Upper lobe of left lung (tissue), 6 donors: Measurements from ENCODE around the gene TMEM74B. TPM values are rescaled to one million over a fixed set of nuclear protein-coding genes. Genes with fewer than 3 reads are reported as not detected.

Experiments
- ATAC-seq, 2 donors: fragments of 200-7000 bp; cut with Tn5 transposase; one replicate each; pipeline ENCODE4 v1.9.1; 2022; ENCODE audit warnings: mild to moderate bottlenecking in 2 of 2, moderate library complexity in 2 of 2; ENCODE audit not compliant: low FRiP score in 2 of 2
- DNase-seq, 2 donors: peaks; one replicate each; pipeline ENCODE4 v3.0.0-alpha.2; 2019 to 2020
- H3K27ac ChIP-seq, 4 donors: fragments of 200-600 bp; sonication (generic); one replicate each; pipeline ENCODE4 v1.5.1; 2016 to 2019
- H3K27me3 ChIP-seq, 4 donors: fragments of 200-600 bp; sonication (generic); one replicate each; pipeline ENCODE4 v1.5.1; 2017 to 2019
- H3K36me3 ChIP-seq, 4 donors: fragments of 200-600 bp; sonication (generic); one replicate each; pipeline ENCODE4 v1.5.1; 2016 to 2019
- H3K4me1 ChIP-seq, 4 donors: fragments of 200-600 bp; sonication (generic); one replicate each; pipeline ENCODE4 v1.5.1; 2018 to 2019
- H3K4me3 ChIP-seq, 4 donors: fragments of 200-600 bp; sonication (generic); one replicate each; pipeline ENCODE4 v1.5.1; 2017 to 2019; ENCODE audit warnings: mild to moderate bottlenecking in 2 of 4, moderate library complexity in 1 of 4
- H3K9me3 ChIP-seq, 4 donors: fragments of 200-600 bp; sonication (generic); one replicate each; pipeline ENCODE4 v1.5.1; 2018 to 2019
- EP300 ChIP-seq, 4 donors: sonication (generic); formaldehyde crosslinking; IDR thresholded peaks; one replicate each; pipeline ENCODE4 v1.5.1; 2017; ENCODE audit warnings: antibody characterized with exemption in 4 of 4, control low read depth in 2 of 4
- POLR2A ChIP-seq, 4 donors: fragments of 450-650 bp; IDR thresholded peaks; one replicate each; pipeline ENCODE4 v1.5.1; 2016 to 2017; ENCODE audit warnings: antibody characterized with exemption in 4 of 4, mild to moderate bottlenecking in 2 of 4
- POLR2AphosphoS5 ChIP-seq, 2 donors: sonication (generic); formaldehyde crosslinking; IDR thresholded peaks; one replicate each; pipeline ENCODE4 v1.5.1; 2017; ENCODE audit warnings: antibody characterized with exemption in 2 of 2
- WGBS, 2 donors: methylation state at CpG; one replicate each; pipeline ENCODE4 v1.1.5; 2017 to 2018; 5-methylcytosine and 5-hydroxymethylcytosine counted together
- total RNA-seq, 6 donors: library from RNA; depleted of rRNA in 4 of 6; stranded (reverse); fragments of >200 nt in 4 of 6; gene quantifications; one replicate each; pipeline versions ENCODE4 v1.1.0 to v1.2.1, GENCODE V29; 2016 to 2021
- TF ChIP-seq, protein P1 (sequence below), 6 experiments: fragments of 450-650 bp in 4 of 6; fragments of 200-600 bp in 2 of 6; sonication (generic) in 2 of 6; IDR thresholded peaks; one replicate each; pipeline ENCODE4 v1.5.1; 2016 to 2019; ENCODE audit warnings: antibody characterized with exemption in 6 of 6
- donor health status: DM: no; HTN: no; CAD: no; lungs with moderate emphysema.
- donor health status: DM: no; HTN: yes; CAD: no; lungs with severe emphysema.

Gene TMEM74B
- total RNA-seq, 6 donors from 2014 or later = 9.3 to 85.9 (median 11.5) TPM

DNA sequence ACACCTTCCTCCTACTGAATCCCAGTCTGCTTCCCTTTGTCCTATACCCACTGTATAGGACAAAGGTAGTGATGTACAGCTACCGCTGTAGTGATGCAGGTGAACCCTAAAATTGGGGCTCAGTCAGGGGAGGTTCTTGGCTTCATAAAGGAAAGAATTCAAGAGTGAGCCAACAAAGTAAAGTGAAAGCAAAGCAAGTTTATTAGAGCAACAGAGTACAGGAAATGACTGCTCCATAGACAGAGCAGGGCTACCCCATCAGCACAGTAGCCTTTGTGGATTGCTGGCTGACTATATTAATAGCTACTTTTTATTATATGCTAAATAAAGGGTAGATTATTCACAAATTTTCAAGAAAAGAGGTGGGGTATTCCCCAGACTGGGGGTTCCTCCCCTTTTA, 15.2 kb upstream of the TMEM74B start:
- Histone ChIP-seq H3K9me3 (no peaks in the 10 kb centered on the region), H3K4me1 (peaks cover 0 to 11% (median 9%) of the 10 kb centered on the region in 4 donors), H3K4me3 (no peak overlapping the region), H3K27ac (peak overlapping the region; percentile 60 to 77 (median 64)), H3K36me3 (no peaks in the 10 kb centered on the region), H3K27me3 (no peaks in the 10 kb centered on the region)
- TF ChIP-seq, protein P1, sequence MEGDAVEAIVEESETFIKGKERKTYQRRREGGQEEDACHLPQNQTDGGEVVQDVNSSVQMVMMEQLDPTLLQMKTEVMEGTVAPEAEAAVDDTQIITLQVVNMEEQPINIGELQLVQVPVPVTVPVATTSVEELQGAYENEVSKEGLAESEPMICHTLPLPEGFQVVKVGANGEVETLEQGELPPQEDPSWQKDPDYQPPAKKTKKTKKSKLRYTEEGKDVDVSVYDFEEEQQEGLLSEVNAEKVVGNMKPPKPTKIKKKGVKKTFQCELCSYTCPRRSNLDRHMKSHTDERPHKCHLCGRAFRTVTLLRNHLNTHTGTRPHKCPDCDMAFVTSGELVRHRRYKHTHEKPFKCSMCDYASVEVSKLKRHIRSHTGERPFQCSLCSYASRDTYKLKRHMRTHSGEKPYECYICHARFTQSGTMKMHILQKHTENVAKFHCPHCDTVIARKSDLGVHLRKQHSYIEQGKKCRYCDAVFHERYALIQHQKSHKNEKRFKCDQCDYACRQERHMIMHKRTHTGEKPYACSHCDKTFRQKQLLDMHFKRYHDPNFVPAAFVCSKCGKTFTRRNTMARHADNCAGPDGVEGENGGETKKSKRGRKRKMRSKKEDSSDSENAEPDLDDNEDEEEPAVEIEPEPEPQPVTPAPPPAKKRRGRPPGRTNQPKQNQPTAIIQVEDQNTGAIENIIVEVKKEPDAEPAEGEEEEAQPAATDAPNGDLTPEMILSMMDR (IDR thresholded peaks at IDR 0.05) = no peak
- TF ChIP-seq POLR2A (IDR thresholded peaks at IDR 0.05) (no peak), EP300 (IDR thresholded peaks at IDR 0.05) (no peak), POLR2AphosphoS5 (IDR thresholded peaks at IDR 0.05) (no peak)
- ATAC-seq = no peak
- no peak for DNase-seq
- 85 to 94% methylated on average over 1 of the region's 1 CpG for WGBS, 2 donors

DNA sequence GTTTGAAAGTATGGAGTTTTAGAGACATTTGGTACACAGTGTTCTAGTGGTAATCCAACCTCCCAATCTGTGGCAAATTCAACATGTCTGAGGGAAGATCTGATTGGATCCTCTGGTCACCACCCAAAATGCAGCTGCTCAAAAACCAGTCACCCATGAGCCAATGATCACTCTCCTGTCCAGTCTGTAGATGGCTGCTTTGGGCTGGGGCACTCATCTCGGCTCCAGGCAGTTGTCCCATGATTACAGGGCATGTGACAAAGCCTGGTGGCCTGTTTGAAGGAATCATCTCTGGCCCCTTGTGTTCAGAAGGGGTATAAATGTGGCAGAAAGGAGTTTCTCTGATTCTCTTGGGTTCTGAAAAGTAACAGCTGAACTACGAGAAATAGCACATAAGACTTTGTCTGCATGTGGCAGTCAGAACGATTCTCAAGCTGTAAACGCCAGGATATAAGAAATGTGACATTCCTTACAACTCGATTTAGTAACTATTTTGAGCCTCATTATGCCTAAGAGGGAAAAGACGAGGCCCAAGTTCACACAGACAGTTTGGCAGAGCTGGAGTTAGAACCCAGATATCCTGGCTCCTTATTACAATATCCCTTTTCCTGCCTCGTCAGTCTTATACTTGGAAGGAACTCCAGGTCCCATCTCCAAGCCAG, 14.6 kb upstream of the TMEM74B start:
- H3K27me3 ChIP-seq = no peaks in the 10 kb centered on the region
- no peaks in the 10 kb centered on the region for H3K9me3 ChIP-seq
- TF ChIP-seq POLR2A (IDR thresholded peaks at IDR 0.05) (no peak), EP300 (IDR thresholded peaks at IDR 0.05) (no peak), POLR2AphosphoS5 (IDR thresholded peaks at IDR 0.05) (no peak)
- TF ChIP-seq, protein P1 (IDR thresholded peaks at IDR 0.05) = no peak
- peaks cover 0 to 11% (median 9%) of the 10 kb centered on the region in 4 donors for H3K4me1 ChIP-seq
- no peaks in the 10 kb centered on the region for H3K36me3 ChIP-seq
- H3K4me3 ChIP-seq = no peak overlapping the region
- DNase-seq = no peak
- WGBS, 2 donors = 70 to 71% methylated on average over 7 of the region's 7 CpGs
- peak overlapping the region; percentile 60 to 77 (median 64) for H3K27ac ChIP-seq
- ATAC-seq = no peak

DNA sequence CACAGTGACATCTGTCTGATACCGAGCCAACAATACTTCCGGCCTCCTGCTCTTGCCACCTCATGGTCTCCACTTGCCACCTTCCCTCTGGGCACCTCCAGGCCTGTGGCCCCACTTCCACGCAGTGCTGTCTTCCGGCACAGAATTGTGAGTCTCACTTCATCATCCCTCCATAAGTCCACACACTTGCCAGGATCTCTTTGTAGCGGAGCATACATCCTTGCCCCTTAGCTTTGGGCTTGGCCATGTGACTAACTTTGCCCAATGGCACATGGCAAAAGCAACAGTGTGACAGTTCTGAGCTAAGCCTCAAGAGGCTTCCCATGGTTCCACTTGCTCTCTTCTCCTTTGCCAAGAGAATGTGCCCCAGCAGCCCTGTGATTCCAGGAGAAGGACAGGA, 14.0 kb upstream of the TMEM74B start:
- no peaks in the 10 kb centered on the region for H3K36me3 ChIP-seq
- TF ChIP-seq POLR2A (IDR thresholded peaks at IDR 0.05) = no peak
- no peak for TF ChIP-seq EP300 (IDR thresholded peaks at IDR 0.05)
- TF ChIP-seq, protein P1 (IDR thresholded peaks at IDR 0.05) = no peak
- TF ChIP-seq POLR2AphosphoS5 (IDR thresholded peaks at IDR 0.05) = no peak
- H3K4me3 ChIP-seq = no peak overlapping the region
- no peaks in the 10 kb centered on the region for H3K9me3 ChIP-seq
- WGBS, 2 donors = 79 to 88% methylated on average over 5 of the region's 5 CpGs
- no peaks in the 10 kb centered on the region for H3K27me3 ChIP-seq
- H3K4me1 ChIP-seq = peaks cover 0 to 9% (median 6%) of the 10 kb centered on the region in 4 donors
- no peak for DNase-seq
- no peak for ATAC-seq
- peak overlapping the region; percentile 32 to 77 (median 60) for H3K27ac ChIP-seq

DNA sequence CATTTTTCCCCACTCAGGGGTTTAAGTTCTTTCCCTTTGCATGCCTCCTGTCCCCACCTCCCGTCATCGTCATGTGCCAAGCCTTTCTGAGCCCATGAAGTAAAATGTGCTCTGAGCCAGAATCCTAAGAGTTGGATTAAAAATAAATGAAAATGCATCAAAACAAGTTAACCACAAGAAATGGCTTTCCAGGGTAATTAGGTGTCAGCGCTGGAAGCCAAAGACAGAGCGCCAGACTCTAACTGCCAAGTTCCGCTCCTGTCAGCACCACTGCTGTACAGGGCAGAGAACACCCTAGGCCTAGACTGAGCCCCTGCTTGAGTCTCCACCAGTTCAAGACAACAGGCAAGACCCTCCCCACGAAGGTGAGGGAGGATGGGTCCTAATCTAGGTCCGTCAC, 13.0 kb upstream of the TMEM74B start:
- Histone ChIP-seq H3K4me1 (peaks cover 0 to 5% (median 4%) of the 10 kb centered on the region in 4 donors), H3K36me3 (no peaks in the 10 kb centered on the region), H3K27me3 (no peaks in the 10 kb centered on the region), H3K4me3 (no peak overlapping the region), H3K9me3 (no peaks in the 10 kb centered on the region), H3K27ac (peak overlapping the region in 2 of 4 donors; percentile 24 to 35)
- whole genome bisulfite sequencing, 2 donors = 66 to 71% methylated on average over 7 of the region's 7 CpGs
- ATAC-seq = no peak
- DNase-seq = no peak
- TF ChIP-seq POLR2A (IDR thresholded peaks at IDR 0.05) (no peak), POLR2AphosphoS5 (IDR thresholded peaks at IDR 0.05) (peak in 1 of 2 donors; percentile 13)

DNA sequence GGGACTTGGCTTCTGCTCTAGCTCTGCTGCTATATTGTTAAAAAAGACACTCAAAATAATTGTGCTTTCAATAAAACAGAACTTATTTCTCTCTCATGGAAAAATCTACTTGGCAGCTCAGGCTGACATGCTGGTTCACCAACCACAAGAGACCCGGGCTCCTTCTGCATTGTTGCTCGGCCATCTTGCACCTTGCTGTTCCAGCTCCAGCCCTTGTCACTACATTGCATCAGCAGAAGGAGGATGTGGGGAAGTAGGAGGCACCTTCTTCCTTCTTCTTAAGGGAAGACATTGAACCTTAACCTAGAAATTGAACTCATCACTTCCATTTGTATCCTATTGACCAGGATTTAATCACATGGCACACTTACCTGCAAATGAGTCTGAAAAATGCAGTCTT, 11.9 kb upstream of the TMEM74B start:
- 81 to 94% methylated on average over 2 of the region's 2 CpGs for WGBS, 2 donors
- H3K36me3 ChIP-seq = no peaks in the 10 kb centered on the region
- peaks cover 0 to 5% (median 4%) of the 10 kb centered on the region in 4 donors for H3K4me1 ChIP-seq
- no peak overlapping the region for H3K27ac ChIP-seq
- no peak overlapping the region for H3K4me3 ChIP-seq
- ATAC-seq (no peak), DNase-seq (no peak)
- no peak for TF ChIP-seq POLR2A (IDR thresholded peaks at IDR 0.05)
- TF ChIP-seq POLR2AphosphoS5 (IDR thresholded peaks at IDR 0.05) = no peak
- TF ChIP-seq, protein P1 (IDR thresholded peaks at IDR 0.05) = no peak
- TF ChIP-seq EP300 (IDR thresholded peaks at IDR 0.05) = no peak
- no peaks in the 10 kb centered on the region for H3K9me3 ChIP-seq
- H3K27me3 ChIP-seq = no peaks in the 10 kb centered on the region
